ENCODE measurements around the gene RANBP1.

DNA sequence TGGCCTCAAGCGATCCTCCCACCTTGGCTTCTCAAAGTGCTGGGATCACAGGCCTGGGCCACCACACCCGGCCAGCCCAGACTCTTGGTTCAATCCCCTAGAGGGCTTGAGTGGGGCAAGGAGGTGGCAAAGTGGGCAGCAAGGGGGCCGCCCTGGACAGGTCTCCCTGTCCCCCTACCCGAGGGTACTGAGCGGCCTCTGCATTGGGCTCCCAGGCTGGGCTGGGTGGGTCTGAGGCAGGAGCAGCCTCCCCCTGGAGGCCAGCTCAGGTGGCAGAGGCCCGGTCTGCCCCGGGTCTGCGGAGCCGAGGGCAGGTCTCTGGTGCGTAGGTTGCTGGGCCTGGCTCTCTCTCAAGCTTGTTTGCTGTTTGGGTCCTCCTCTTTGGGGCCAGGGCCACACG lies 57.3 kb downstream of the RANBP1 start:
- TF ChIP-seq, protein P1, sequence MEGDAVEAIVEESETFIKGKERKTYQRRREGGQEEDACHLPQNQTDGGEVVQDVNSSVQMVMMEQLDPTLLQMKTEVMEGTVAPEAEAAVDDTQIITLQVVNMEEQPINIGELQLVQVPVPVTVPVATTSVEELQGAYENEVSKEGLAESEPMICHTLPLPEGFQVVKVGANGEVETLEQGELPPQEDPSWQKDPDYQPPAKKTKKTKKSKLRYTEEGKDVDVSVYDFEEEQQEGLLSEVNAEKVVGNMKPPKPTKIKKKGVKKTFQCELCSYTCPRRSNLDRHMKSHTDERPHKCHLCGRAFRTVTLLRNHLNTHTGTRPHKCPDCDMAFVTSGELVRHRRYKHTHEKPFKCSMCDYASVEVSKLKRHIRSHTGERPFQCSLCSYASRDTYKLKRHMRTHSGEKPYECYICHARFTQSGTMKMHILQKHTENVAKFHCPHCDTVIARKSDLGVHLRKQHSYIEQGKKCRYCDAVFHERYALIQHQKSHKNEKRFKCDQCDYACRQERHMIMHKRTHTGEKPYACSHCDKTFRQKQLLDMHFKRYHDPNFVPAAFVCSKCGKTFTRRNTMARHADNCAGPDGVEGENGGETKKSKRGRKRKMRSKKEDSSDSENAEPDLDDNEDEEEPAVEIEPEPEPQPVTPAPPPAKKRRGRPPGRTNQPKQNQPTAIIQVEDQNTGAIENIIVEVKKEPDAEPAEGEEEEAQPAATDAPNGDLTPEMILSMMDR (conservative IDR thresholded peaks at IDR 0.05; ENCODE audit: low read length): no peak
- no peak for TF ChIP-seq EZH2phosphoT487 (IDR thresholded peaks at IDR 0.05; ENCODE audit: borderline replicate concordance)
